ENCODE results near the gene MTHFR. TPM values are rescaled to one million over a fixed set of nuclear protein-coding genes. Genes with fewer than 3 reads are reported as not detected.

The MTHFR gene
- 10 to 100 TPM; 18.6 to 46.7 (median 27.9) TPM for total RNA-seq

GRCh38 chr1:11805422-11806306, at the start of gene MTHFR, which contains the start of gene CLCN6:
Gene MTHFR, minus strand, starts transcription at chr1:11805964. Its CDS starts 2,848 bp downstream, at chr1:11803116.
Gene CLCN6, plus strand, starts transcription at chr1:11806191. Its CDS starts 72 bp downstream, at chr1:11806263.
- Histone ChIP-seq H3K4me3 (peak within 1 kb of the TSS; percentile 66 to 92), H3K4me1 (peaks cover 0 to 86% (median 19%) of the 10 kb centered on the region in 3 donors), H3K27me3 (no peaks in the 10 kb centered on the region), H3K9me3 (no peaks in the 10 kb centered on the region), H3K36me3 (peaks cover 0 to 34% of the 10 kb centered on the region in 2 donors), H3K27ac (peak within 1 kb of the TSS; percentile 93 to 99 (median 98))
- ATAC-seq, result peak; percentile 89
- WGBS, 2 donors (ENCODE audit: low coverage in 1 of 2), result no CpG with 5 or more reads among the region's 72 CpGs
- peak; percentile 91 to 94 for TF ChIP-seq POLR2A (IDR thresholded peaks at IDR 0.05)
- TF ChIP-seq EP300 (IDR thresholded peaks at IDR 0.05), result no peak
- peak; percentile 96 for TF ChIP-seq POLR2AphosphoS5 (IDR thresholded peaks at IDR 0.05)
- TF ChIP-seq, protein P1, sequence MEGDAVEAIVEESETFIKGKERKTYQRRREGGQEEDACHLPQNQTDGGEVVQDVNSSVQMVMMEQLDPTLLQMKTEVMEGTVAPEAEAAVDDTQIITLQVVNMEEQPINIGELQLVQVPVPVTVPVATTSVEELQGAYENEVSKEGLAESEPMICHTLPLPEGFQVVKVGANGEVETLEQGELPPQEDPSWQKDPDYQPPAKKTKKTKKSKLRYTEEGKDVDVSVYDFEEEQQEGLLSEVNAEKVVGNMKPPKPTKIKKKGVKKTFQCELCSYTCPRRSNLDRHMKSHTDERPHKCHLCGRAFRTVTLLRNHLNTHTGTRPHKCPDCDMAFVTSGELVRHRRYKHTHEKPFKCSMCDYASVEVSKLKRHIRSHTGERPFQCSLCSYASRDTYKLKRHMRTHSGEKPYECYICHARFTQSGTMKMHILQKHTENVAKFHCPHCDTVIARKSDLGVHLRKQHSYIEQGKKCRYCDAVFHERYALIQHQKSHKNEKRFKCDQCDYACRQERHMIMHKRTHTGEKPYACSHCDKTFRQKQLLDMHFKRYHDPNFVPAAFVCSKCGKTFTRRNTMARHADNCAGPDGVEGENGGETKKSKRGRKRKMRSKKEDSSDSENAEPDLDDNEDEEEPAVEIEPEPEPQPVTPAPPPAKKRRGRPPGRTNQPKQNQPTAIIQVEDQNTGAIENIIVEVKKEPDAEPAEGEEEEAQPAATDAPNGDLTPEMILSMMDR (IDR thresholded peaks at IDR 0.05), result no peak

DNA sequence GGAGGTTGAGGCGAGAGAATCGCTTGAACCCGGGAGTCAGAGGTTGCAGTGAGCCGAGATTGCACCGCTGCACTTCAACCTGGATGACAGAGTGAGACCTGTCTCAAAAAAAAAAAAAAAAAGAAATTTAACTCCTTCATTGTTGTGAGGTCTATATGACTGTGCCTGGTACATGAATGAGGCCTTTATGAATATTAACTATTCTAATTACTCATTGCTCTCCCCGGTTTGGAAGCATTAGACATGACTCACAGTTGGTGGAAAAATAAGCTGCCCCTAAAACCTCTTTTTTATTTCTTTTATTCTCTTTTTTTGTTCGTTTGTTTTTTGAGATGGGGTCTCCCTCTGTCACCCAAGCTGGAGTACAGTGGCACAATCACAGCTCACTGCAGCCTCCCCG, 49.7 kb upstream of the MTHFR start:
- TF ChIP-seq, protein P1 (IDR thresholded peaks at IDR 0.05), result no peak
- TF ChIP-seq POLR2A (IDR thresholded peaks at IDR 0.05) (no peak), EP300 (IDR thresholded peaks at IDR 0.05) (no peak), POLR2AphosphoS5 (IDR thresholded peaks at IDR 0.05) (no peak)
- Histone ChIP-seq H3K4me1 (peaks cover 0 to 7% (median 0%) of the 10 kb centered on the region in 3 donors), H3K9me3 (no peaks in the 10 kb centered on the region), H3K36me3 (no peaks in the 10 kb centered on the region), H3K4me3 (no peak overlapping the region), H3K27ac (no peak overlapping the region), H3K27me3 (peaks cover 72% of the 10 kb centered on the region)
- 57 to 58% methylated on average over 1 to 8 of the region's 8 CpGs for WGBS, 2 donors (ENCODE audit: low coverage in 1 of 2)
- ATAC-seq, result no peak

- Histone ChIP-seq H3K27me3 (peaks cover 63% of the 10 kb centered on the region), H3K36me3 (no peaks in the 10 kb centered on the region), H3K9me3 (no peaks in the 10 kb centered on the region), H3K4me1 (peaks cover 0 to 7% (median 0%) of the 10 kb centered on the region in 3 donors), H3K4me3 (no peak overlapping the region), H3K27ac (no peak overlapping the region)
- TF ChIP-seq, protein P1 (IDR thresholded peaks at IDR 0.05), result no peak
- TF ChIP-seq EP300 (IDR thresholded peaks at IDR 0.05) (no peak), POLR2AphosphoS5 (IDR thresholded peaks at IDR 0.05) (no peak), POLR2A (IDR thresholded peaks at IDR 0.05) (no peak)
- WGBS, 2 donors (ENCODE audit: low coverage in 1 of 2), result 30 to 47% methylated on average over 3 to 6 of the region's 8 CpGs
- ATAC-seq, result no peak
Measured at GRCh38 chr1:11854519-11854918, 48.8 kb upstream of the MTHFR start.

DNA sequence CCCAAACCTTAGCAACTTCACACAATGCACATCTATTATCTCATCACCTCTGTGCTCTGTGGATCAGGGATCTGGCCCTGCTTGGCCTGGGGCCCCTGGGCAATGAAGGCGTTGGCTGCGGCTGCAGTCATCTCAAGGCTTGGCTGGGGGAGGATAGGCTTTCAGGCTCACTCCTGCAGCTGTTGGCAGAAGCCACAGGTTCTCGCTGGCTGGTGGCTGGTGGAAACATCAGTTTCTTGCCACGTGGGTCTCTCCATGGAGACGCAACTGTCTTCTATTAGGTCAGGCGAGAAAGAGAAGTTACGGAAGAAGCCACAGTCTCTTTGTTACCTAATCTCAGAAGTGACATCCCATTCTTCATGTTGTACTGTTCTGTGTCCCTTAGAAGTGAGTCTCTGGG, 45.4 kb upstream of the MTHFR start:
- no peak for ATAC-seq
- peaks cover 0 to 17% of the 10 kb centered on the region in 2 donors for H3K36me3 ChIP-seq
- H3K27me3 ChIP-seq, result peaks cover 30% of the 10 kb centered on the region
- H3K4me3 ChIP-seq, result no peak overlapping the region
- no peaks in the 10 kb centered on the region for H3K4me1 ChIP-seq
- H3K27ac ChIP-seq, result no peak overlapping the region
- H3K9me3 ChIP-seq, result no peaks in the 10 kb centered on the region
- no peak for TF ChIP-seq POLR2AphosphoS5 (IDR thresholded peaks at IDR 0.05)
- 64% methylated on average over 6 of the region's 7 CpGs; no CpG with 5 or more reads in 1 of the 2 donors for WGBS, 2 donors (ENCODE audit: low coverage in 1 of 2)

- Histone ChIP-seq H3K4me1 (no peaks in the 10 kb centered on the region), H3K4me3 (no peak overlapping the region), H3K27me3 (peaks cover 20% of the 10 kb centered on the region), H3K27ac (no peak overlapping the region), H3K9me3 (no peaks in the 10 kb centered on the region), H3K36me3 (peaks cover 0 to 25% of the 10 kb centered on the region in 2 donors)
- TF ChIP-seq POLR2A (IDR thresholded peaks at IDR 0.05) (no peak), POLR2AphosphoS5 (IDR thresholded peaks at IDR 0.05) (no peak)
- ATAC-seq, result no peak
- WGBS, 2 donors (ENCODE audit: low coverage in 1 of 2), result 45 to 57% methylated on average over 3 to 6 of the region's 11 CpGs
Measured at GRCh38 chr1:11850156-11850555, 44.4 kb upstream of the MTHFR start.

DNA sequence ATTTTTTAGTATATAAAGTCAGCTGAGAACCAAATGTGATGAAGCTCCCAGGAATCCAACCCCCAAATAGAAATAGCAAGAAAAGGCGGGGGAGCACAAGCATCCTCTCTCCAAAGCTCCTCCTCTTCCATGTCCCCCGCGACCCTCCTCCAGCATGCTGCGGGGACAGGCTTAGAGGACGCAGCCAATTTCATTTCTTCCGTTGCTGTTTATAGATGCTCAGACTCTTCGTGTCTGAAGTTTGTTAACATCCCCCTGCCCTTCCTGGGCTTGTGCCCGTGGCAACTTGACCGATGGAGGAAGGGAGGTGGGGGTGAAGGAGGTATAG, 42.6 kb upstream of the MTHFR start:
- no peak for TF ChIP-seq POLR2A (IDR thresholded peaks at IDR 0.05)
- no peak for TF ChIP-seq POLR2AphosphoS5 (IDR thresholded peaks at IDR 0.05)
- TF ChIP-seq EP300 (IDR thresholded peaks at IDR 0.05), result no peak
- TF ChIP-seq, protein P1 (IDR thresholded peaks at IDR 0.05), result no peak
- no peak overlapping the region for H3K27ac ChIP-seq
- no peak for ATAC-seq

More for the DNA sequence above, 42.6 kb upstream of the MTHFR start:
- H3K27me3 ChIP-seq, result peaks cover 9% of the 10 kb centered on the region
- H3K4me3 ChIP-seq, result no peak overlapping the region
- H3K9me3 ChIP-seq, result no peaks in the 10 kb centered on the region
- 38 to 70% methylated on average over 2 to 7 of the region's 9 CpGs for WGBS, 2 donors (ENCODE audit: low coverage in 1 of 2)
- H3K4me1 ChIP-seq, result no peaks in the 10 kb centered on the region
- H3K36me3 ChIP-seq, result peaks cover 0 to 43% of the 10 kb centered on the region in 2 donors

All from gastroesophageal sphincter (tissue), 4 donors.